ENCODE measurements around the gene HOXC11.

Gene HOXC11

GRCh38 chr12:53972722-53973235 is at the start of gene HOXC11:
Gene HOXC11, plus strand, starts transcription at chr12:53973126. Its CDS starts 116 bp downstream, at chr12:53973242.
- no peak within 1 kb of the TSS for H3K4me3 ChIP-seq (ENCODE audit: low read depth, low read length)

- no peak overlapping the region for H3K4me3 ChIP-seq (ENCODE audit: low read depth, low read length)
Observed at GRCh38 chr12:53924521-53925405, 48.2 kb upstream of the HOXC11 start.

GRCh38 chr12:53927220-53928029 is 45.5 kb upstream of the HOXC11 start:
- no peak overlapping the region for H3K4me3 ChIP-seq (ENCODE audit: low read depth, low read length)

GRCh38 chr12:53928054-53928835 is 44.7 kb upstream of the HOXC11 start:
- no peak overlapping the region for H3K4me3 ChIP-seq (ENCODE audit: low read depth, low read length)

GRCh38 chr12:53929527-53929926 is 43.4 kb upstream of the HOXC11 start:
- no peak overlapping the region for H3K4me3 ChIP-seq (ENCODE audit: low read depth, low read length)

- H3K4me3 ChIP-seq (ENCODE audit: low read depth, low read length): no peak overlapping the region
Observed at GRCh38 chr12:53930591-53931255, 42.2 kb upstream of the HOXC11 start.

- H3K4me3 ChIP-seq (ENCODE audit: low read depth, low read length): no peak overlapping the region
Observed at GRCh38 chr12:53931844-53932581, 40.9 kb upstream of the HOXC11 start.

GRCh38 chr12:53932915-53933314 is 40.0 kb upstream of the HOXC11 start:
- no peak overlapping the region for H3K4me3 ChIP-seq (ENCODE audit: low read depth, low read length)

GRCh38 chr12:53935383-53936341 is 37.3 kb upstream of the HOXC11 start:
- no peak overlapping the region for H3K4me3 ChIP-seq (ENCODE audit: low read depth, low read length)

GRCh38 chr12:53937099-53937498 is 35.8 kb upstream of the HOXC11 start:
- no peak overlapping the region for H3K4me3 ChIP-seq (ENCODE audit: low read depth, low read length)

GRCh38 chr12:53937596-53938325 is 35.2 kb upstream of the HOXC11 start:
- H3K4me3 ChIP-seq (ENCODE audit: low read depth, low read length): no peak overlapping the region

GRCh38 chr12:53938326-53939140 is 34.4 kb upstream of the HOXC11 start, which contains the start of gene HOXC13:
Gene HOXC13, plus strand, starts transcription at chr12:53938831. Its CDS starts 76 bp downstream, at chr12:53938907.
- no peak within 1 kb of the TSS for H3K4me3 ChIP-seq (ENCODE audit: low read depth, low read length)

- no peak overlapping the region for H3K4me3 ChIP-seq (ENCODE audit: low read depth, low read length)
Observed at GRCh38 chr12:53939141-53940108, 33.5 kb upstream of the HOXC11 start.

GRCh38 chr12:53940443-53941014 is 32.4 kb upstream of the HOXC11 start:
- no peak overlapping the region for H3K4me3 ChIP-seq (ENCODE audit: low read depth, low read length)

- no peak overlapping the region for H3K4me3 ChIP-seq (ENCODE audit: low read depth, low read length)
Observed at GRCh38 chr12:53941187-53941586, 31.7 kb upstream of the HOXC11 start.

Measured in iPS-11a (cell line).